Chondrocyte (in vitro differentiated cells): ENCODE measurements around the gene GFAP. TPM values are rescaled to one million over a fixed set of nuclear protein-coding genes. Genes with fewer than 3 reads are reported as not detected.
"Not testable (repeated sequence)": the region's sequence is repeated elsewhere in the genome, so short reads cannot be mapped to it uniquely, and the experiment has no call there.

Source experiments
- DNase-seq: peaks from one replicate; pipeline ENCODE4 v3.0.0; 2021; ENCODE audit warnings: mixed read lengths, low spot score
- H3K27ac Mint-ChIP-seq: one replicate; pipeline ENCODE4 v1.8.0; 2021; ENCODE audit warnings: mild to moderate bottlenecking, moderate library complexity, mixed read lengths; ENCODE audit not compliant: unreplicated experiment
- H3K27me3 Mint-ChIP-seq: 2 replicates; pipeline ENCODE4 v1.8.0; 2021; ENCODE audit warnings: low read depth, mixed read lengths
- H3K36me3 Mint-ChIP-seq: 2 replicates; pipeline ENCODE4 v1.8.0; 2021; ENCODE audit warnings: low read depth, mixed read lengths
- H3K4me1 Mint-ChIP-seq: 2 replicates; pipeline ENCODE4 v1.8.0; 2021; ENCODE audit warnings: low read depth, mild to moderate bottlenecking, mixed read lengths
- H3K4me3 Mint-ChIP-seq: one replicate; pipeline ENCODE4 v1.8.0; 2021; ENCODE audit warnings: mild to moderate bottlenecking, moderate library complexity, mixed read lengths; ENCODE audit not compliant: unreplicated experiment
- H3K9me3 Mint-ChIP-seq: 2 replicates; pipeline ENCODE4 v1.8.0; 2021; ENCODE audit warnings: low read depth, mixed read lengths
- total RNA-seq: library from RNA; stranded (reverse); gene quantifications from 3 replicates; pipeline ENCODE4 v1.2.1, GENCODE V29; 2021
- TF ChIP-seq, protein P1 (sequence below): fragments of 200-600 bp; sonication (generic); IDR thresholded peaks from 2 replicates; pipeline ENCODE4 v1.5.0; 2021; ENCODE audit warnings: antibody characterized with exemption, mild to moderate bottlenecking, moderate library complexity

GFAP gene
- total RNA-seq, 1 donor from 2014 or later, result 0.55 TPM

DNA sequence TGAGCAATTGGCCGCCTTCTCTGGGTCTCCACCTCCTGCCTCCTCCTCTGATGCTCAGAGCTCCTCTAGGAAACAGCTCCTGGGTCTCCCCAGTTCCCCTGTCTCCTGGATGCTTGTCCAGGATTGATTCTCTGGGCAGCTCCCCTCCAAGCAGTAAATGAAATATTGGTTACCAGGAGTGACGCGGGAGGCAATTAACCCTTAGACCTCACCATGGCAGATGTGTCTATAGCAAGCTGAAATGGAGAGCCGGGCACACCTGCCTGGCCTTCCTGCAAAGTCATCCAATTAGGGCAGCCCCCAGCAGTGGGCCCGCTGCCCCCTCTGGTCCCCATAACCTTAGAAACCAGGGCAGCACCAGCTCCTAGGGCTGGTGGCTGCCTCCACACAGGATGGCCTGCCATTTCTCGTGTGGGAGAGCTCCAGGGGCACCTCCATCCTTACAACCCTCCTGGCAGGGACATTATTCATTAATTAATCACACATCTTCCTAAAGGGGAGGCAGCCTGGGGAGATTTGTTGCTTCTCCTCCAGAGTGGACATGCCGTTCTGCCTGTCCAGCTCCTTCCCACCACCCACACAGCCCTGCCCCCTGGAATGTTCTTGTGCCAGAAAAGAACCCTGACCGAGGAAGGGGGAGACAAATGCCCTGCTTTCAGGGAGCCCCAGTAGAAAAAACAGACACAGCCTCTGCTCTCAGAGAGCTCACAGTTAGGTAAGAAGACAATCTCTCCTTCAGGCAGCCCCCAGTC lies 40.5 kb upstream of the GFAP start:
- Mint-ChIP-seq H3K27me3 (no peaks in the 10 kb centered on the region), H3K27ac (no peak overlapping the region), H3K4me1 (peaks cover 15% of the 10 kb centered on the region)

DNA sequence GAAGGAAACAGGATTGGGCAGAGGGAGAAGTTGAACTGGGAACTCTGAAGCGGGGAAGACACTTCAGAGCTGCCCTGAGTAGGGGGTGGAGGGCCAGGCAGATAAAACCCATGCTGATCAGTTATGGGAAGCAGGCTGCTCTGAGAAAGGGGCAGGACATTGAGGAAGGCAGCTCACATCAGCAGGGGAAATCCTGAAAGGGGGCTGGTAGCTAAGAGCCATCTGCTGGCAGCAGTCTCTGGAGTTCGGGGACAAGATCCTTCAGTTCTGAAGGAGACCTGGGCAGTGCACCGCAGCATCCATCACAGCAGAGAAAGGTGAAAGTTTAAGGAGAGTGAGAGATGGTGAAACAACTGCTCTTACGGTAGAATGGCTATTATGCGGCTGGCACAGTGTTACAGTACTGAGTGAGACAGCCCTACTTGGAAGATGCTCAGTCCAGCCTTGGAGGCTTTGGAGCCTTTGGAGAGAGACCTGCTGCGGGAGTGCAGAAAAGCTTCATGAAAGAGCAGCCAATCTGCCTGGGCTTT lies 37.7 kb upstream of the GFAP start:
- no peaks in the 10 kb centered on the region for H3K27me3 Mint-ChIP-seq
- DNase-seq, result peak; percentile 18
- no peak overlapping the region for H3K27ac Mint-ChIP-seq
- H3K4me3 Mint-ChIP-seq, result no peak overlapping the region
- TF ChIP-seq, protein P1, sequence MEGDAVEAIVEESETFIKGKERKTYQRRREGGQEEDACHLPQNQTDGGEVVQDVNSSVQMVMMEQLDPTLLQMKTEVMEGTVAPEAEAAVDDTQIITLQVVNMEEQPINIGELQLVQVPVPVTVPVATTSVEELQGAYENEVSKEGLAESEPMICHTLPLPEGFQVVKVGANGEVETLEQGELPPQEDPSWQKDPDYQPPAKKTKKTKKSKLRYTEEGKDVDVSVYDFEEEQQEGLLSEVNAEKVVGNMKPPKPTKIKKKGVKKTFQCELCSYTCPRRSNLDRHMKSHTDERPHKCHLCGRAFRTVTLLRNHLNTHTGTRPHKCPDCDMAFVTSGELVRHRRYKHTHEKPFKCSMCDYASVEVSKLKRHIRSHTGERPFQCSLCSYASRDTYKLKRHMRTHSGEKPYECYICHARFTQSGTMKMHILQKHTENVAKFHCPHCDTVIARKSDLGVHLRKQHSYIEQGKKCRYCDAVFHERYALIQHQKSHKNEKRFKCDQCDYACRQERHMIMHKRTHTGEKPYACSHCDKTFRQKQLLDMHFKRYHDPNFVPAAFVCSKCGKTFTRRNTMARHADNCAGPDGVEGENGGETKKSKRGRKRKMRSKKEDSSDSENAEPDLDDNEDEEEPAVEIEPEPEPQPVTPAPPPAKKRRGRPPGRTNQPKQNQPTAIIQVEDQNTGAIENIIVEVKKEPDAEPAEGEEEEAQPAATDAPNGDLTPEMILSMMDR, result no peak
- no peaks in the 10 kb centered on the region for H3K36me3 Mint-ChIP-seq
- H3K4me1 Mint-ChIP-seq, result peaks cover 14% of the 10 kb centered on the region
- no peaks in the 10 kb centered on the region for H3K9me3 Mint-ChIP-seq

More for the DNA sequence above, 40.5 kb upstream of the GFAP start:
- Mint-ChIP-seq H3K36me3 (no peaks in the 10 kb centered on the region), H3K9me3 (no peaks in the 10 kb centered on the region), H3K4me3 (no peak overlapping the region)
- TF ChIP-seq, protein P1, result no peak
- DNase-seq, result peak; percentile 28

DNA sequence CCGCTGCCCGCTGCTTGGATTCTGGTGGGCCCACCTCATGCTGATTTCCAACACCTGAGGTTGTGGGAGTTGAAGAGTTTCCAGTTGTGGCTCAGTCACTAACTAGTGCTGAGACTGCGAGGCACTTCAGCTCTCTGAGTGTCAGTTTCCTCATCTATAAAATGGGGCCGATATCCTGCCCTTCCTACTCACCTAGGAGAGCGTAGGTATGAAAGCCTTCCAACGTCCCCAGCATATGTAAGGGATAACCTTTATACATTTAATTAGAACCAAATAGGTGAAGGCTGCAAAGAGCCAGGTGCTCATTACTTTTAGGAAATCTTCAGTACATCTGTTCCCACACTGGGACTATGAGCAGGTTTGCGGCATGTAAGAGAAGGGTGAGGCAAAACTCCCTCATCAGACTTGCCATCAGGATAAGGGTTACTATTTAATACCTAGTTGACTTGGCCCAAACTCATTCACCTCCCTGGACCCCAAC lies 33.1 kb upstream of the GFAP start:
- Mint-ChIP-seq H3K4me3 (peak overlapping the region; percentile 82), H3K4me1 (peaks cover 23% of the 10 kb centered on the region), H3K27ac (peak overlapping the region; percentile 92)

DNA sequence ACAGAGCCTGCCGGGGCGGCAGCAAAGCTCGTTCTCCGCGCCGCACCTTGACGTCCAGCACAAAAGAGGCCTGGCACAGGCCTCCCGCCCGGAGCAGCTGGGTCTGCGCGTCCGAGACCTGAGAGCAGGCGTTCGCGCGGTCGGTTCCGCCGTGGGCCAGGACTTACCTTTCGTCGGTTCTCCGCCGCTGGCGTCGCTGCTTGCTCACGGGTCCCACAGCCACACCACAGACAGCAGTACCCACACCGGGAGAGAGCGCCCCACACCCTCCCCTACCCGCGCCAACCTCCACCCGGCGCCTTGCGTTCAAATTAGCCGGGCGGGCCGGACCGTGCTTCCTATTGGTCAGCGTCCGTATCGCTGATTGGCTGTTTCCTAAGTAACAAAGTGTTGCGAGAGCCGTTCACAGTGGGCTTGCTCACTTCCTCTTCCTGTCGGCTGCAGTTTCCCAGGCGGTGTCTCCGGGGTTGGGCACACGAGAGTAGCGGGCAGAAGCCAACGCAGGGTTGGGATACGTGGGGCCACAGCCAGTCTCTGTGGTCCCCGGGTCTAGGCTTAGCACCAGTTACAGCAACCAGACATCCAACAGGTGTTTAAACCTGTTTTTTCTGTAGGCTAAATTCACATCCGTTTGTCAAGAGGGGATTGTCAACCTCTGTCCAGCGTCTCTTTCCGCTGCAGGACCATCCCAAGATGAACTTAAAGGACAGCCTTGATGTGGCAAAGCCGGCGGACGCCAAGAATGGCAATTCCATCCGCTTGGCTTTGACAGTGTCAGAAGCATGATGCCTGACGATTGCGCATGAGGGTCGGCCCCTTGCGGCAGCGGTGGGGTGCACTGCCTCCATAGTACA lies 32.4 kb upstream of the GFAP start, which contains the start of gene KIF18B:
Gene KIF18B (minus strand): TSS at position 313 of the 854 bp plus-strand sequence. CDS start 11,429 bp downstream, outside the sequence.
- H3K4me3 Mint-ChIP-seq, result peak within 1 kb of the TSS; percentile 82
- no peaks in the 10 kb centered on the region for H3K36me3 Mint-ChIP-seq
- peak; percentile 96 for DNase-seq
- H3K27me3 Mint-ChIP-seq, result no peaks in the 10 kb centered on the region
- peak within 1 kb of the TSS; percentile 92 for H3K27ac Mint-ChIP-seq
- H3K4me1 Mint-ChIP-seq, result peaks cover 23% of the 10 kb centered on the region
- H3K9me3 Mint-ChIP-seq, result no peaks in the 10 kb centered on the region
- TF ChIP-seq, protein P1, result no peak

More for the DNA sequence above, 33.1 kb upstream of the GFAP start:
- TF ChIP-seq, protein P1, result no peak
- Mint-ChIP-seq H3K9me3 (no peaks in the 10 kb centered on the region), H3K27me3 (no peaks in the 10 kb centered on the region), H3K36me3 (no peaks in the 10 kb centered on the region)
- no peak for DNase-seq

DNA sequence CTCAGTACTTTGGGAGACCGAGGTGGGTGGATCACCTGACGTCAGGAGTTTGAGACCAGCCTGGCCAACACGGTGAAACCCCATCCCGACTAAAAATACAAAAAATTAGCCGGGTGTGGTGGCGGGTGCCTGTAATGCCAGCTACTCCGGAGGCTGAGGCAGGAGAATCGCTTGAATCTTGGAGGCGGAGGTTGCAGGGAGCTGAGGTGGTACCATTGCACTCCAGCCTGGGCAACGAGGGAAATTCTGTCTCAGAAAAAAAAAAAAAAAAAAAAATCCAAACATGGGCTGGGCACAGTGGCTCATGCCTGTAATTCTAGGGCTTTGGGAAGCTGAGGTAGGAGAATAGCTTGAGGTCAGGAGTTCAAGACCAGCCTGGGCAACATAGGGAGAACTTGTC lies 30.4 kb upstream of the GFAP start:
- H3K4me1 Mint-ChIP-seq, result peaks cover 34% of the 10 kb centered on the region
- H3K27me3 Mint-ChIP-seq, result not testable (repeated sequence)

More for the DNA sequence above, 30.4 kb upstream of the GFAP start:
- H3K27ac Mint-ChIP-seq, H3K9me3 Mint-ChIP-seq, H3K36me3 Mint-ChIP-seq, H3K4me3 Mint-ChIP-seq: not testable (repeated sequence)
- DNase-seq, result peak; percentile 20
